Left lung (tissue), 10 donors: Measurements from ENCODE around the gene IRAG1. TPM values are rescaled to one million over a fixed set of nuclear protein-coding genes. Genes with fewer than 3 reads are reported as not detected.

Experiments
- ATAC-seq: fragments of 200-7000 bp; cut with Tn5 transposase; one replicate; pipeline ENCODE4 v1.9.1; 2020; ENCODE audit warnings: moderate library complexity
- DNase-seq, 4 donors: peaks; one replicate each; pipeline ENCODE4 v3.0.0-alpha.2; 2013 to 2020
- H3K27ac ChIP-seq, 2 donors: fragments of 200-600 bp; sonication (generic) in 1 of 2; one replicate each; pipeline versions ENCODE4 v1.5.0 to v1.8.0; 2020 to 2021
- H3K27me3 ChIP-seq, 2 donors: fragments of 200-600 bp; sonication (generic) in 1 of 2; one replicate each; pipeline versions ENCODE4 v1.5.0 to v1.8.0; 2020 to 2021
- H3K36me3 ChIP-seq, 2 donors: fragments of 200-600 bp; sonication (generic) in 1 of 2; one replicate each; pipeline versions ENCODE4 v1.5.0 to v1.8.0; 2020 to 2021
- H3K4me1 ChIP-seq, 2 donors: fragments of 200-600 bp; one replicate each; pipeline ENCODE4 v1.8.0; 2021
- H3K4me3 ChIP-seq, 2 donors: fragments of 200-600 bp; sonication (generic) in 1 of 2; one replicate each; pipeline versions ENCODE4 v1.5.0 to v1.8.0; 2020 to 2021; ENCODE audit warnings: mild to moderate bottlenecking in 1 of 2
- H3K9me3 ChIP-seq, 2 donors: fragments of 200-600 bp; sonication (generic) in 1 of 2; one replicate each; pipeline versions ENCODE4 v1.5.0 to v1.8.0; 2020 to 2021
- intact Hi-C, 2 donors: fragments of 100-400 bp; cut with DNase I; formaldehyde crosslinking; loops; one replicate each; pipeline versions ENCODE4 v1.11.2 to v1.14.2; 2022
- polyA plus RNA-seq, 6 donors: library from polyadenylated mRNA; unstranded; fragments of 120-200 nt; gene quantifications; one replicate each; pipeline ENCODE4 v1.2.1, GENCODE V29; 2013; ENCODE audit not compliant: insufficient read length in 6 of 6
- total RNA-seq, 2 donors: library from RNA; stranded (reverse); fragmentation: NEBNext Ultra II Directional; extraction: Animal tissue kit (Norgen Biotek cat#: 25700); gene quantifications; one replicate each; pipeline ENCODE4 v1.2.1, GENCODE V29; 2021
- TF ChIP-seq, protein P1 (sequence below), 2 donors: fragments of 200-600 bp; sonication (generic) in 1 of 2; IDR thresholded peaks; one replicate each; pipeline versions ENCODE4 v1.5.0 to v1.8.0; 2021; ENCODE audit warnings: antibody characterized with exemption in 2 of 2
- donor health status: DM: no; HTN: yes; CAD: no.
- donor health status: DM: no; HTN: no; CAD: no.

Gene IRAG1
- total and polyA plus RNA-seq, 8 donors: 11.4 to 17.8 (median 16.7) TPM

DNA sequence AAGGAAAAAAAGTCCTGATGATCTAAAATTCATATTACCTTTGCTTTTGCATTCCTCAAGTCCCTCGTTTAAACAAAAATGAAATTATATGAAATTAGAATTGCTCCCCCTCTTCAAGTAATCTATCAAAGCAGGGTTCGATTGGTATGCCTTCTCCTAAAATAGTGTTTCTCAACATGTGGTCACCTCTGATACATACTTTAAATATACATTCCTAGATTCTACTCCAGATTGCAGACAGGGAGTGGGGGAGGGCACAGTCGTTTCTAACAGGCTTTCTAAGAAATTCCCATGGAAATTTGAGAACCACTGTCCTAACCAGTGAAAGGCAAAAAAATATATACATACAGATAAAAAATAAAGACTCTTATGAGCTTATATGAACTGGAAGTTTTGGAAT, 22.6 kb upstream of the IRAG1 start:
- DNase-seq (no peak), ATAC-seq (no peak)
- no peaks in the 10 kb centered on the region for H3K36me3 ChIP-seq
- intact Hi-C loops: no loop called here
- H3K9me3 ChIP-seq: no peaks in the 10 kb centered on the region
- no peaks in the 10 kb centered on the region for H3K4me1 ChIP-seq
- H3K27ac ChIP-seq: no peak overlapping the region
- TF ChIP-seq, protein P1, sequence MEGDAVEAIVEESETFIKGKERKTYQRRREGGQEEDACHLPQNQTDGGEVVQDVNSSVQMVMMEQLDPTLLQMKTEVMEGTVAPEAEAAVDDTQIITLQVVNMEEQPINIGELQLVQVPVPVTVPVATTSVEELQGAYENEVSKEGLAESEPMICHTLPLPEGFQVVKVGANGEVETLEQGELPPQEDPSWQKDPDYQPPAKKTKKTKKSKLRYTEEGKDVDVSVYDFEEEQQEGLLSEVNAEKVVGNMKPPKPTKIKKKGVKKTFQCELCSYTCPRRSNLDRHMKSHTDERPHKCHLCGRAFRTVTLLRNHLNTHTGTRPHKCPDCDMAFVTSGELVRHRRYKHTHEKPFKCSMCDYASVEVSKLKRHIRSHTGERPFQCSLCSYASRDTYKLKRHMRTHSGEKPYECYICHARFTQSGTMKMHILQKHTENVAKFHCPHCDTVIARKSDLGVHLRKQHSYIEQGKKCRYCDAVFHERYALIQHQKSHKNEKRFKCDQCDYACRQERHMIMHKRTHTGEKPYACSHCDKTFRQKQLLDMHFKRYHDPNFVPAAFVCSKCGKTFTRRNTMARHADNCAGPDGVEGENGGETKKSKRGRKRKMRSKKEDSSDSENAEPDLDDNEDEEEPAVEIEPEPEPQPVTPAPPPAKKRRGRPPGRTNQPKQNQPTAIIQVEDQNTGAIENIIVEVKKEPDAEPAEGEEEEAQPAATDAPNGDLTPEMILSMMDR (IDR thresholded peaks at IDR 0.05): no peak
- H3K4me3 ChIP-seq: no peak overlapping the region
- H3K27me3 ChIP-seq: no peaks in the 10 kb centered on the region

DNA sequence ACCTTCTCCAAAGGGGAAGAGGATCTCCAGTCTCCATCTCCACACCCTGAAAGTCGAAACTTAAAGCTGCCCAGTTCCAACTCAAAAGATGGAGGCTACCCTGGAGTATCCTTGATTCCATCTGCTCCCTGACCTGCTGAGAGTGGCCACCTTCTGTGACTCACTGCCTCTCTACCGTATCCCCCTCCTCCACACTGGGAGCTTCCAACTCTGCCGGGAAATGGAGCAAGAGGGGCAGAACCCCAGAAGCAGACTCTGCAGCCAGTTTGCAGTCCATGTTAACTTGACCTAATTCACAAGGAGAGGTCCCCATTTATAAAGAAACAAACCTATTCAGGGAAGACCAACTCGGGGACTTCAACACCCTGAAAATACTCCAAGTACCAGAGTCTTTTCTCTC, 22.0 kb upstream of the IRAG1 start:
- TF ChIP-seq, protein P1 (IDR thresholded peaks at IDR 0.05): no peak
- Histone ChIP-seq H3K4me1 (no peaks in the 10 kb centered on the region), H3K27me3 (no peaks in the 10 kb centered on the region), H3K27ac (no peak overlapping the region), H3K9me3 (no peaks in the 10 kb centered on the region), H3K4me3 (no peak overlapping the region), H3K36me3 (no peaks in the 10 kb centered on the region)
- intact Hi-C loops: no loop called here
- ATAC-seq (no peak), DNase-seq (no peak)

DNA sequence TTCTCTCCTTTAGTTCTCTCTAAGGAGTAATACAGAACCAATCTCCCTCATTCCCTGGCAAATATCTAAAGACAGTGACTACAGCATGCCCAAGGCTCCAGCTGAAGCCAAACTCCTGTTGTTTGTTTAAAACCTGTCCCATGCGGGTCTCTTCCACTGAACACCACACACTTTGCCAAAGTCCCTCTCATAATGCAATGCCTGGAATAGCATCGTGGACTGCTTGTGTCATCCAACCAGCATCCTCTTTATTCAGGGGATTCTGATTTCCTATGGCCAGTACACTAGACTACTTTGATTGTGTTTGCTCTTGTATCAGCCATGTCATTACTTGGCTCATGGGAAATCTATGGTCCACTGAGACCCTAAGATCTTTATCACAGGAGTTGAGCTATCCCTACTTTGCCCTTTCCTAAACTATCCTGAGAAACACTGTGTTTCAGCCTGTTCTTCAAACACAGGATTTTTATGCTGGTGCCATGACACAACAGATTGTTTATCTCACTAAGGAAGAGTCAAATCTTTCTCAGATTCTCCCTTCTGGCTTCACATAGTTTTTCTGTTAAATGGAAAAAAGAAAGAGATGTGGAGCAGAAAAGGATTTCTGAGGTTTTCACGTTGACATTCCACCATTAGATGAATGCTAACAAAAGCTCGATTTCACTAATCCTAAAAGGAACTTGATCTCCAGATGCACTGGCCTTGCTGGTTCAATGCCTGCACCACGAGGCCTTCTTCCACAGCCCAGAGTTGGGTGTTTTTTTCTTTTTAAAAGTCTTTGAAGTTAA, 15.9 kb upstream of the IRAG1 start:
- ATAC-seq: no peak
- no peaks in the 10 kb centered on the region for H3K36me3 ChIP-seq
- TF ChIP-seq, protein P1 (IDR thresholded peaks at IDR 0.05): no peak
- intact Hi-C loops: no loop called here
- no peak overlapping the region for H3K27ac ChIP-seq
- H3K4me1 ChIP-seq: no peaks in the 10 kb centered on the region
- no peaks in the 10 kb centered on the region for H3K27me3 ChIP-seq
- H3K9me3 ChIP-seq: no peaks in the 10 kb centered on the region
- no peak for DNase-seq
- no peak overlapping the region for H3K4me3 ChIP-seq

DNA sequence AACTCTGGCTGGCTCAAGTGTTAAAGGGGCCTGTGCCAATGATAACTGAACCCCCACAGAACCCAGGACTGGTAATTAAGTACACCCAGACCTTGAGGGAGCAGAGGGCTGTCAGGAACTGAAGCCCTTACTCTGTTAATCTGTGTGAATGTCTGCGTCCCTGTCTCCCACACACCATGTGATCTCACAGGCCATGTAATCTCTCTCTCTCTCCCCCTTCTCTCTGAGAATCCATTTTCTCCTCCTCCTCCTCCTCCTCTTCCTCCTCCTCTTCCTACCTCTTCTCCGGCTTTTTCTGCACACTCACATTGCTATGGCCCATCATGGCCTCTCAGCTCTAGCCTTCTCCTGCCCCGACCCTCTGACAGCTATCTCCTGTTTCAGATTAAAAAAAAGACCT, 14.6 kb upstream of the IRAG1 start:
- no peak for DNase-seq

DNA sequence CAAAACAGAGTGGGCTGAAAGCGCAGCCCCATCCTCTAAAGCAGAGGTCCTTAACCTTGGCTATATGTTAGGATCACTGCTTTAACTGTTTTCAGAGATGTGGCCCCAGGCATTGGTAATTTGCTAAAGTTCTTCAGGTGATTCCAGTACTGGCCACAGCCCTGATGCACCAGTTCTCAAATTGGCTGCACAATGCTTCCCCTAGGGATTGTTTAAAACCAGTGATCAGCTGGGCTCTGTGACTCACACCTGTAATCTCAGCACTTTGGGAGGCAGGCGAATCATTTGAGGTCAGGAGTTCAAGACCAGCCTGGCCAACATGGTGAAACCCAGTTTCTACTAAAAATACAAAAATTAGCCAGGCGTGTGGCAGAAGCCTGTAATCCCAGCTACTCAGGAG, 8.4 kb upstream of the IRAG1 start:
- ATAC-seq (no peak), DNase-seq (no peak)
- Histone ChIP-seq H3K4me3 (no peak overlapping the region), H3K27me3 (no peaks in the 10 kb centered on the region), H3K9me3 (no peaks in the 10 kb centered on the region), H3K36me3 (no peaks in the 10 kb centered on the region), H3K27ac (no peak overlapping the region), H3K4me1 (no peaks in the 10 kb centered on the region)
- TF ChIP-seq, protein P1 (IDR thresholded peaks at IDR 0.05): no peak
- intact Hi-C loops: no loop called here

More for the DNA sequence above, 14.6 kb upstream of the IRAG1 start:
- no peaks in the 10 kb centered on the region for H3K9me3 ChIP-seq
- no peaks in the 10 kb centered on the region for H3K36me3 ChIP-seq
- no peak overlapping the region for H3K4me3 ChIP-seq
- TF ChIP-seq, protein P1 (IDR thresholded peaks at IDR 0.05): no peak
- intact Hi-C loops: no loop called here
- no peaks in the 10 kb centered on the region for H3K27me3 ChIP-seq
- no peaks in the 10 kb centered on the region for H3K4me1 ChIP-seq
- no peak for ATAC-seq
- no peak overlapping the region for H3K27ac ChIP-seq
